ENCODE data around the gene THRB.

- TF ChIP-seq, protein P1, sequence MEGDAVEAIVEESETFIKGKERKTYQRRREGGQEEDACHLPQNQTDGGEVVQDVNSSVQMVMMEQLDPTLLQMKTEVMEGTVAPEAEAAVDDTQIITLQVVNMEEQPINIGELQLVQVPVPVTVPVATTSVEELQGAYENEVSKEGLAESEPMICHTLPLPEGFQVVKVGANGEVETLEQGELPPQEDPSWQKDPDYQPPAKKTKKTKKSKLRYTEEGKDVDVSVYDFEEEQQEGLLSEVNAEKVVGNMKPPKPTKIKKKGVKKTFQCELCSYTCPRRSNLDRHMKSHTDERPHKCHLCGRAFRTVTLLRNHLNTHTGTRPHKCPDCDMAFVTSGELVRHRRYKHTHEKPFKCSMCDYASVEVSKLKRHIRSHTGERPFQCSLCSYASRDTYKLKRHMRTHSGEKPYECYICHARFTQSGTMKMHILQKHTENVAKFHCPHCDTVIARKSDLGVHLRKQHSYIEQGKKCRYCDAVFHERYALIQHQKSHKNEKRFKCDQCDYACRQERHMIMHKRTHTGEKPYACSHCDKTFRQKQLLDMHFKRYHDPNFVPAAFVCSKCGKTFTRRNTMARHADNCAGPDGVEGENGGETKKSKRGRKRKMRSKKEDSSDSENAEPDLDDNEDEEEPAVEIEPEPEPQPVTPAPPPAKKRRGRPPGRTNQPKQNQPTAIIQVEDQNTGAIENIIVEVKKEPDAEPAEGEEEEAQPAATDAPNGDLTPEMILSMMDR (IDR thresholded peaks at IDR 0.05; ENCODE audit: insufficient read depth, low read length, poor library complexity, severe bottlenecking) = no peak
- TF ChIP-seq EZH2phosphoT487 (conservative IDR thresholded peaks at IDR 0.05; ENCODE audit: low read length) = no peak
Measured at GRCh38 chr3:24315971-24316370, 178.7 kb downstream of the THRB start.

Data from SU-DHL-6 (cell line).